HG03066 (cell line): ENCODE results near the gene NES.

ENCODE experiments used
- ATAC-seq: cut with Tn5 transposase; IDR thresholded peaks from one replicate; pipeline ENCODE4 v1.9.1; 2021; ENCODE audit warnings: low read depth; ENCODE audit not compliant: unreplicated experiment

NES gene

DNA sequence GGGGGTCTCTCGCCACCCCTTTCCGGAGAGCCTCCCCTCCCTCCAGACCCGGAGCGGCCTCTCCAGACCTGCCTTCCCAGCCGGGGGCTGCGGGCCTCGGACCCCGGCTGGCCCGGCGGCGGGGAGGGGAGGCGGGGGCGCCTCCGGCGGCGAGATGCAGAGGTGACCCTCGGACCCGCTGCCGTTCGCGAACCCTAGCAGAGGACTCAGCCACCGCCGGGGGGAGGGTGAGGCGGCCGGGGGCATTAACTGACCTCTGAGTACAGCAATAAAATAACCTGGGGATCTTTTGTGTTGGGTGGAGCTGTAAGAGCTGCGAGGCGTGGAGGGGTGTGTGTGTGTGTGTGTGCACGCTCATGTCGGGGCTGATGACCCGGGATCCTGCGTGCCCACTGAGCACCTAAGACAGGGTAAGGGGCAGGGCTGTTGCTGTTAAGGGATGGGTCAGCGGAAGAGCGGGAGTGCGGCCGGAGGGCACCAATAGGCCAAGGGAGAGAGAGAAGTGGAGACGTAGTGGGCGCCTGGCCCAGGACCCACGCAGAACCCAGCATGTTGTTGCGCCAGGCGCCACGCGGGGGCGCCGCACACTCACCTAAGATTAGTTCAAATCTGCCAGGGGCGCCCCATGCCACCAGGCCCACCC lies 51.6 kb downstream of the NES start:
- ATAC-seq = no peak

DNA sequence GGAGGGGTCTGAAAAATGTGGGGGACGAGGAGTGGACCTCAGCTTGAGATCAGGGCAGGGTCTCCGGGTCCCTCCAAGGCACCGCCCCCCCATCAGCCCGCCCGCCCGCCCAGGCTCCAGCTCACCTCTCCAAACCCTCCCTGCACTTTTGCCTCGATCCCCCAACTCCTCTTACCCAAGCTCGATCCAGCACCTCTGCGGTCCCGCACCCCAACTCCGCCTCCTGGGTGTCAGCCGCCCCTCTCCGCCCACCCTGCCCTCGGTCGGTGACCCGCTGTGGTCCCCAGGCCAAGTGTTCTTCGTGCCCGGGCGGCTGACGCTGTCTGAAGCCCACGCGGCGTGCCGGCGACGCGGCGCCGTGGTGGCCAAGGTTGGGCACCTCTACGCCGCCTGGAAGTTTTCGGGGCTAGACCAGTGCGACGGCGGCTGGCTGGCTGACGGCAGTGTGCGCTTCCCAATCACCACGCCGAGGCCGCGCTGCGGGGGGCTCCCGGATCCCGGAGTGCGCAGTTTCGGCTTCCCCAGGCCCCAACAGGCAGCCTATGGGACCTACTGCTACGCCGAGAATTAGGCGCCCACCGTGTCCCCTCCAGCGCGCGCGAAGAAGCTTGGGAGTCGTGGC lies 52.3 kb downstream of the NES start:
- ATAC-seq = no peak

DNA sequence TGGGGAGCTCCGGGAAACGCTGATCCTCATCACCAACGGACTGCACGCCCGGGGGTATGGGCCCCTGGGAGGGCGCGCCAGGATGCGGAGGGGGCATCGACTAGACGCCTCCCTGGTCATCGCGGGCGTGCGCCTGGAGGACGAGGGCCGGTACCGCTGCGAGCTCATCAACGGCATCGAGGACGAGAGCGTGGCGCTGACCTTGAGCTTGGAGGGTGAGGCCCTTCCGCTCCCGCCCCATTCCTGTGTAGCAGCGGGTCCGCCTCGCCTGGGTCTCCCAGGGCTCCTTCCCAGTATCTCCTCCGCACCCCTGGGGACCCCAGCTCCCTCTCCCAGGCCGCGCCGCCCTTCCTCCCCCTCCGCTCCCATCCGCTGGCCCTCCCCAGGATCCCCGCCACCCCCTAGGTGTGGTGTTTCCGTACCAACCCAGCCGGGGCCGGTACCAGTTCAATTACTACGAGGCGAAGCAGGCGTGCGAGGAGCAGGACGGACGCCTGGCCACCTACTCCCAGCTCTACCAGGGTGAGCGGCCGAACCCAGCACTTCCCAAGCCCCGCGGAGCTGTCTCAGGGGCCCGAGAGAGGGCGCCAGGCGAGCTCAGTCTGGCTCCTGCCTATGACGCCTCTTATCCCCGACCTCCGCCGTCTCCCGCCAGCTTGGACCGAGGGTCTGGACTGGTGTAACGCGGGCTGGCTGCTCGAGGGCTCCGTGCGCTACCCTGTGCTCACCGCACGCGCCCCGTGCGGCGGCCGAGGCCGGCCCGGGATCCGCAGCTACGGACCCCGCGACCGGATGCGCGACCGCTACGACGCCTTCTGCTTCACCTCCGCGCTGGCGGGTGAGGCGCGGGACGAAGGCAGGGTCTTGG lies 53.0 kb downstream of the NES start:
- ATAC-seq = no peak

DNA sequence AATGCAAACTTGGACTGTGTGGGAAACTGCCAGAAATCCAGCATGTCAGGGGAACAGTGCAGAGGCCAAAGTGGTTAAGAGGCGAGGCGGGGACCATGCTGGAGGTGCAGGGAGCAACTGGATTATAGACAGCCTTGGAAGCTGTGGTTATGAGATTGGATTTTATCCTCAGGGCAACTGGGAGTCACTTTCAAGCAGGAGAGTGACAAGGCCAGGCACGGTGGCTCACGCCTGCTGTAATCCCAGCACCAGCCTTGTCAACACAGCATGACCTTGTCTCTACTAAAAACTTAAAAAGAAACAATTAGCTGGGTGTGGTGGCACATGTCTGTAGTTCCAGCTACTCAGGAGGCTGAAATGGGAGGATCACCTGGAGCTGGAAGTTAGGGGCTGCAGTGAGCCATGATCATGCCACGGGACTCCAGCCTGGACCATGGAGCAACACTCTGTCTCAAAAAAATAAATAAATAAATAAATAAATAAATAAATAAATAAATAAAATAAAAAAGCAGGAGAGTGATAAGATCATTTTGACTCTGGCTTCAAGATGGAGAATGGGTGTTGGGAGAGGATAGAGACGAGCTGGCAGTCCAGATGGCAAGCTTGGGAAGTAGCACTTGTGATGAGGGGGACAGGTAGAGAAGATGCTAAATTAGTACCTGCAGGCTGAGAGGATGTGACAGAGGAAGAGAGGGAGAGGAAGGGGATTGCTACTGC lies 54.5 kb downstream of the NES start:
- ATAC-seq = no peak

DNA sequence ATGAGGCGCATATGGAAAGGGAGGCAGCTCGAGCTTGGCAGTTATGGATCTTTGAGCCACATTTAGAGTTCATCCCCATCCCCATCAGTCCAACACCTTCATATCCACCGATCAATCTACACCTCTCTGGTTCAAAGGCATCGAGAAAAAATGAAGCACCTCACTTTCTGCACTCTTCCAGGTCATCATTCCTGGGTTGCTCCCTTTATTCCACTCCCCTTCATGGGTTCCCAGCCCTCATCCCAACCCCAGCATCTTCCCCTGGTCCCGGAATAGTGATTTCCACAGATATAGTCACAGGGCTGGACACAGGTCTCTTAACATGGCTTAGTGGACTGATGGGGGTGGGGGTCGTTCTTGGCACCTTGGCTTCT lies 57.6 kb downstream of the NES start:
- ATAC-seq = no peak

DNA sequence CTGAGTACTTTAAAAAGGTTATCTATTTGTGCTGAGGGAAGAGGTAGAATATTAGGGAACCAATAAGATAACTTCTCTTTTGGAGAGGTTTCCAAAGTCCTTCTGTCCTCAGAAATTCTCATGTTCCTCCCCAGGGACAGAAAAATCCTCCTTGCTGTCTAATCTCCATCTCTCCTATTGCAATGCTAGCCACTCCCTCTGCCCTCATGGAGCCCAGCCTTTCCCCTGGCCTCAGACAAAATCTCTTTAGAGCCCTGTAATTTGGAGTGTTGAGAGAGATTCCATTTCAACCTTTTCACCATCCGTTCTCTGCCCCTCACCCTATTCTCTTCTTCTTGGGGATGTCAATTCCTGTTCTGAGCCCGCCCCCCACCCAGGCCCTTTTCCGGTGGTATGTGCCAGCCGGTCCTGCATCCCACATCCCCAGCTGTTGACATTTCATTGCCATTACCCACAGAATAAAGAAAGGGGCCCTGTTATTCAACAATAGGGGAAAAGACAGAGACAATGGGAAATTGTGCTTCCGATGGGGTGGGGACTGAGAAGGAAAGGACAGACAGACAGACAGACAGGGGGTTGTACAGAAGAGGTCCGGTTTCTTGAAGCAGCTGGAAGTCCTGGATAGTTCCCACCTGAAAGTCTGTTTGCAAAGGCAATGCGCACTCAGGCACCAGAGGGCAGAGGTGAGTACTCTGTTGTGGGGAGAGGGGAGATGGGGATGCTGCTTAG lies 58.2 kb downstream of the NES start, which contains the start of gene HAPLN2:
TSS of gene HAPLN2 (plus strand) at position 563 of the 729 bp plus-strand sequence. CDS start 4,076 bp downstream, outside the sequence.
- no peak for ATAC-seq
